ENCODE results near the gene PAF1. TPM values are rescaled to one million over a fixed set of nuclear protein-coding genes. Genes with fewer than 3 reads are reported as not detected.

PAF1 gene
- total RNA-seq, 1 donor from 2014 or later, result 43.6 TPM

DNA sequence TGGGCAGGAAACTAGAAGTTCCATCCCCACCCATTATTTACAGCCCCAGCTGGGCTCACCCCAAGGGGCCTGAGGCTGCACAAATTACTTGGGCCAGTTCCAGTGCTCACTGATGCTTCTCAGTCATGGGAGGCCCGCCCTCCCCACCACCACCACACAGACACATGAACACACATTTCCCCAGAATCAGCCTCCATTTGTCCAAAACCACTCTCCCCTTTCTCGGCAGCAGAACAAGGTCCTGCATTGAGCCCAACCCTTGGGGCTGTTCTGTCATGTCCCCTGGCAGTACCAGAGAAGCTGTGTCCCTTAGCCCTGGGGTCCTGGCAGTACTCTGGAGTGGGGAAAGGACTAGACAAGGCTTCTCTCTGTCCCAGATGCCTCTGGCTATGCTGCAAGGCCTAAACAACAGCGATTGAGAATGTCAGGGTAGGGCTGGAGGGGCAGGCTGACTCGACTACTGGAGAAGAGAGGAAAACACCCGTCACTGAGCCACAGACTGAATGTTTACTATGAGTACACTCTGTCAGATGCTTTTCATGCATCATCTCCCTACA is 26.9 kb downstream of the PAF1 start:
- no peaks in the 10 kb centered on the region for H3K9me3 Mint-ChIP-seq
- H3K4me3 Mint-ChIP-seq, result no peak overlapping the region
- no peaks in the 10 kb centered on the region for H3K27me3 Mint-ChIP-seq
- no peak overlapping the region for H3K27ac Mint-ChIP-seq
- no peak for TF ChIP-seq CTCF (conservative IDR thresholded peaks at IDR 0.05)
- H3K4me1 Mint-ChIP-seq (ENCODE audit: unreplicated experiment), result no peaks in the 10 kb centered on the region
- no peak for DNase-seq (ENCODE audit: extremely low spot score, unreplicated experiment)
- H3K36me3 Mint-ChIP-seq, result peaks cover 19% of the 10 kb centered on the region

GRCh38 chr19:39362682-39363657 is 27.9 kb downstream of the PAF1 start:
- H3K9me3 Mint-ChIP-seq, result no peaks in the 10 kb centered on the region
- H3K27me3 Mint-ChIP-seq, result no peaks in the 10 kb centered on the region
- H3K4me1 Mint-ChIP-seq (ENCODE audit: unreplicated experiment), result no peaks in the 10 kb centered on the region
- no peak for DNase-seq (ENCODE audit: extremely low spot score, unreplicated experiment)
- peaks cover 13% of the 10 kb centered on the region for H3K36me3 Mint-ChIP-seq
- no peak overlapping the region for H3K4me3 Mint-ChIP-seq
- H3K27ac Mint-ChIP-seq, result no peak overlapping the region
- no peak for TF ChIP-seq CTCF (conservative IDR thresholded peaks at IDR 0.05)

DNA sequence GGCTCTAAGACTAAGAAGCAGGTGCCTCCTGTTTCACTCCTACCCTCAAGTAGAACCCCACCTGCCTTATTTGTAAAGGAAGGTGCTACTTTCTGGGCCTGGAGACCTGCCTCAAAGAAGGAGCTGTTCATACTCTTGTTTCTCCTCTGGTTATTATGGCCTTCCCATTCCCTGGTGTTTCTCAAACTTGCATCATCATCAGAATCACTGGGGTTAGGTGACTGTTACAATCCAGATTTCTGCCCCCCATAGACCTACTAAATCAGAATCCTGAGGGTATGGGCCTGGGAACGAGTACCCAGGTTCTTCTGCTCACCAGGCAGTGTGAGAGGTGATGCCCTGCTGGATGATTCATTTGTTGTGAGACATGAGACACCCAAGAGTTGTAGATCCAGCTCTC is 30.3 kb downstream of the PAF1 start:
- no peak overlapping the region for H3K27ac Mint-ChIP-seq
- H3K27me3 Mint-ChIP-seq, result no peaks in the 10 kb centered on the region
- DNase-seq (ENCODE audit: extremely low spot score, unreplicated experiment), result no peak
- no peak for TF ChIP-seq CTCF (conservative IDR thresholded peaks at IDR 0.05)
- peaks cover 25% of the 10 kb centered on the region for H3K36me3 Mint-ChIP-seq
- no peaks in the 10 kb centered on the region for H3K9me3 Mint-ChIP-seq
- H3K4me3 Mint-ChIP-seq, result no peak overlapping the region
- no peaks in the 10 kb centered on the region for H3K4me1 Mint-ChIP-seq (ENCODE audit: unreplicated experiment)

DNA sequence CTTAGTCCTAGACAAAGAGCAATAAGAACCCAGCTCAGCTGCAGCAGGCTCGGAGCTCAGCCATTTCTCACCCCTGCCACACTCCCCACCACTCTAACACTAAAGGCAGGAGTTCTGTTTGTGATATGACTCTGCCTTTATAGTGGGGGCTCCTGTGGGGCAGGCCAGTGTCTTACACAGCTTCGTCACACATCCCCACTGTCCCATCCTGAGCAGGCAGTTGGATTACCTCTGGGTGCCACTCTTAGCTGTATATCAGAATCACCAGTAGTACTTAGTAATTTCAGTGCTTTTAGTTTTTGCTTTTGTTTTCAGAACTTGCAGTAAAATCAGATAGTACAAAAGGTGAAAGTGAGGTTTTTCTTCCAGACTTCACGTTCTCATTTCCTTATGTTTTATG is 31.9 kb downstream of the PAF1 start:
- no peaks in the 10 kb centered on the region for H3K9me3 Mint-ChIP-seq
- peaks cover 22% of the 10 kb centered on the region for H3K36me3 Mint-ChIP-seq
- no peaks in the 10 kb centered on the region for H3K4me1 Mint-ChIP-seq (ENCODE audit: unreplicated experiment)
- DNase-seq (ENCODE audit: extremely low spot score, unreplicated experiment), result no peak
- H3K27me3 Mint-ChIP-seq, result no peaks in the 10 kb centered on the region
- H3K27ac Mint-ChIP-seq, result no peak overlapping the region
- no peak overlapping the region for H3K4me3 Mint-ChIP-seq
- TF ChIP-seq CTCF (conservative IDR thresholded peaks at IDR 0.05), result no peak

DNA sequence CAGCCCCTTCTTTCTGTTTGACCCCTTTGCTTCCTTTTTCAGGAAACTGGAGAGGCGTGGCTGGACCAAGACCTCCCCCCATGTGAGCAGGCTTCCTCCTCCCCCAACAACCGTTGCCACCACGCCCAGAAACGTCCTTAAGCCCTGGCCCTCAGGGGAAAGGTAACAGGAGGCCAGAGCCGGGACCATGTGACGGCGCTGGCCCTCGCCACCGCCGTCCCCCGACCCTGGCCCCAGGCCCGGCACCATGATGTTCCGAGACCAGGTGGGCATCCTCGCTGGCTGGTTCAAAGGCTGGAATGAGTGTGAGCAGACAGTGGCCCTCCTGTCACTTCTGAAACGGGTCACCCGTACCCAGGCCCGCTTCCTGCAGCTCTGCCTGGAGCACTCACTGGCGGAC is 34.3 kb downstream of the PAF1 start:
- no peak overlapping the region for H3K27ac Mint-ChIP-seq

More for the DNA sequence above, 34.3 kb downstream of the PAF1 start:
- DNase-seq (ENCODE audit: extremely low spot score, unreplicated experiment), result no peak
- Mint-ChIP-seq H3K27me3 (no peaks in the 10 kb centered on the region), H3K4me1 (ENCODE audit: unreplicated experiment) (peaks cover 6% of the 10 kb centered on the region), H3K4me3 (no peak overlapping the region), H3K36me3 (peaks cover 26% of the 10 kb centered on the region), H3K9me3 (no peaks in the 10 kb centered on the region)
- TF ChIP-seq CTCF (conservative IDR thresholded peaks at IDR 0.05), result no peak

All from type B pancreatic cell (in vitro differentiated cells).